ENCODE measurements around the gene FBRSL1. TPM values are rescaled to one million over a fixed set of nuclear protein-coding genes. Genes with fewer than 3 reads are reported as not detected.

The FBRSL1 gene
- total RNA-seq, 1 experiment from 2014 or later, result 1.5 TPM

GRCh38 chr12:132510746-132511477, 21.0 kb downstream of the FBRSL1 start:
- no peak for DNase-seq (ENCODE audit: low spot score)

- no peak for DNase-seq (ENCODE audit: low spot score)
Measured at GRCh38 chr12:132511516-132512196, 21.7 kb downstream of the FBRSL1 start.

GRCh38 chr12:132512197-132513069, 22.5 kb downstream of the FBRSL1 start:
- DNase-seq (ENCODE audit: low spot score), result no peak

GRCh38 chr12:132513070-132513398, 23.1 kb downstream of the FBRSL1 start:
- DNase-seq (ENCODE audit: low spot score), result no peak

- DNase-seq (ENCODE audit: low spot score), result no peak
Measured at GRCh38 chr12:132513458-132514135, 23.6 kb downstream of the FBRSL1 start.

GRCh38 chr12:132514216-132514820, 24.4 kb downstream of the FBRSL1 start:
- DNase-seq (ENCODE audit: low spot score), result no peak

GRCh38 chr12:132514838-132515237, 24.9 kb downstream of the FBRSL1 start:
- DNase-seq (ENCODE audit: low spot score), result no peak

GRCh38 chr12:132516095-132517012, 26.4 kb downstream of the FBRSL1 start:
- no peak for DNase-seq (ENCODE audit: low spot score)

- DNase-seq (ENCODE audit: low spot score), result no peak
Measured at GRCh38 chr12:132517013-132517739, 27.2 kb downstream of the FBRSL1 start.

- no peak for DNase-seq (ENCODE audit: low spot score)
Measured at GRCh38 chr12:132517740-132518100, 27.8 kb downstream of the FBRSL1 start.

- no peak for DNase-seq (ENCODE audit: low spot score)
Measured at GRCh38 chr12:132518354-132518992, 28.5 kb downstream of the FBRSL1 start.

- no peak for DNase-seq (ENCODE audit: low spot score)
Measured at GRCh38 chr12:132520421-132521199, 30.7 kb downstream of the FBRSL1 start.

- no peak for DNase-seq (ENCODE audit: low spot score)
Measured at GRCh38 chr12:132521200-132521580, 31.2 kb downstream of the FBRSL1 start.

GRCh38 chr12:132521712-132522292, 31.9 kb downstream of the FBRSL1 start:
- DNase-seq (ENCODE audit: low spot score), result no peak

GRCh38 chr12:132522592-132523380, 32.8 kb downstream of the FBRSL1 start:
- no peak for DNase-seq (ENCODE audit: low spot score)

- DNase-seq (ENCODE audit: low spot score), result peak; percentile 37
Measured at GRCh38 chr12:132523576-132524331, 33.8 kb downstream of the FBRSL1 start.

- no peak for DNase-seq (ENCODE audit: low spot score)
Measured at GRCh38 chr12:132524405-132524804, 34.5 kb downstream of the FBRSL1 start.
